NCI-H2171 (cell line): ENCODE measurements around the gene RRBP1.
A peak's percentile ranks its signal among the peaks of the same experiment; 100 is the strongest.

ENCODE experiments used
- DNase-seq: peaks from one replicate; lab custom pipeline; 2025; lab: John Stamatoyannopoulos, UW

Gene RRBP1

DNA sequence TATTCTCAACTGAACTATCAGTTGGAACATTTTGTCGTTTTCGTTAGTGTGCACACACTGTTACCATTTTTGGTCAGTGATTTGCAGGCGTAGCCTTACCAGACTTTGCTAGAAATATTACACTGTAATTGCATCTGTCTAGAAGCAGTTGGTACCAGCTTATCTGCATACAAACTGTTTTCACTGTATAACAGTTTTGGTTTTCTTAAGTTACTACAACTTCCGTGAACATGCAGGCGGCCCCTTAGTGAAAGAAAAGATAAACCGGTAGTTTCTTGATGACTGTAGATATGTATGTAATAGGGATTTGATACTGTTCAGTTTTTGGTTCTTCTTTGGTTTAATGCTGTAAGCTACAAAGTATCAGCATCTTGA, 110.9 kb downstream of the RRBP1 start:
- DNase-seq: no peak

DNA sequence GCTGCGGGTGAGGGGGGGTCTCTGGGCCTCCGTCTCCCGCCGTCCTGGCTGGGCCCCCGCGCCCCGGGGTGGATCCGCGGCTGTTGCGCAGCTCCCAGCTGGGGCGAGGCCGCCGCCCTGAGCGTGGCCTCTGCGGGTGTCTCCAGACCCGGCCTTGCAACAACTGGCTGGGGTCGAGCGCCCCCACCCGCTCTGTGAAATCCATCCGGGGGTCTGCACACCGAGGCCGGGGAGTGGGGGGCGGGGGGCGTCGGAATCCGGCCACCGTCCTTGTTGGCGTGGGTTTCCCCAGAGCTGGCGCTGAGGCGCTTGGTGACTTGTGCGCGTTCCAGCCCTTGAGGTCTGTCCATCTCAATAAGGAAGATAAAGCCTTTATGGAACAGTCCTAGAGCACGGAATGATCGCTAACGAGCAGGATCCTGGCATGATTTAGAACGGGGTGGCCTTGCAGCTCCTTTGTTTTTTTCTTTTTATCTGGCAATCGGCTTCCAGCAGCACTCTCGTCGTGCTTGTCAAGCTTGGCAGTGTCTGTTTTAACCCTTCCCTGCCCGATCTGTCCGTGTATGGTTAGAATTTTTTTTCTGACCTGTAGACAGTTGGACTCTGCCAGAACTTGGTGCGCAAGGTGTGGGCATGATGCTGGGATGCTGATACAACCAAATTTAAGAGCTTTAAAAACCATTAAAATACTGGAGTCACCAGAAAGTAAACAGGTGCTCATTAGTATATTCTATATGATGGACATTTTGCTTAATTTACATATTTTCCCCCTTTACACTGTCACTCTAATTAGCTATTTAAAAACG, 111.5 kb downstream of the RRBP1 start:
- peak; percentile 41 for DNase-seq

DNA sequence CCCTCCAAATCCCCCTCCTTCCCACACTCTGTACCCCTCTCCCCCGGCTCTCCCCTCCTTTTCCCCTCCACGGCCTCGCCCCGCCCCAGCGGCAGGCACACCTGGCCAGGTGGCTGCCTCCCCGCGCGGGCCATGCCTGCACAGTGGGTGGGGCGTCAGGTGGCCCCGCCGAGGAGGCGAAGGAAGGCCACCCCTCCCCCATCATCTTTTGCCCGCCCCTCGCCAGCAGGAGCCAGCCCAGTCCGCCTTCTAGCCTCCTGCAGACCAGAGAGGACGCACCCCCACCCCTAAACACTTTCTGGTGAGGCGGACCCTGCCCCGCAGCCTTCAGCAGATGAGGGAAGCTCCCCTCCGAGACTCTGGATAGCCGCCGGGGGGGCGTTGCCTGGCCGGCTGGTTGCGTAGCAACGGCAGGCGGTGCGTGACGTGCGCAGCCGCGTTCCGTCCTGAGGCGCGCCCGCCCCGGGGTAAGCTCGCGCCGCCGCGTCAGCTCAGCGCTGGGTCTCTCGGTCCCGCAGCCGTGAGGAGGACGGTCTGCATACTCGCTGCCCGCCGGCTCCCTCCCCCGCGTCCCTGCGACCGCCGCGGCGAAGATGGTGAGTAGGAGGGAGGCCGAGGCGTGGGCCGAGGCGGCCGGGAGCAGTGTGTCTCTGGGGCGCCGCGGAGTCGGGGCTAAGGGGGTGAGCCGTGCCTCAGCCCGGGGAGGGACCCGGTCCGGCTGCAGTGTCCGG, 112.3 kb downstream of the RRBP1 start, which contains the start of gene DSTN:
Gene DSTN, plus strand, starts transcription at position 460 of the 731 bp plus-strand sequence. Its CDS starts 134 bp downstream, at position 594.
- peak; percentile 99 for DNase-seq

DNA sequence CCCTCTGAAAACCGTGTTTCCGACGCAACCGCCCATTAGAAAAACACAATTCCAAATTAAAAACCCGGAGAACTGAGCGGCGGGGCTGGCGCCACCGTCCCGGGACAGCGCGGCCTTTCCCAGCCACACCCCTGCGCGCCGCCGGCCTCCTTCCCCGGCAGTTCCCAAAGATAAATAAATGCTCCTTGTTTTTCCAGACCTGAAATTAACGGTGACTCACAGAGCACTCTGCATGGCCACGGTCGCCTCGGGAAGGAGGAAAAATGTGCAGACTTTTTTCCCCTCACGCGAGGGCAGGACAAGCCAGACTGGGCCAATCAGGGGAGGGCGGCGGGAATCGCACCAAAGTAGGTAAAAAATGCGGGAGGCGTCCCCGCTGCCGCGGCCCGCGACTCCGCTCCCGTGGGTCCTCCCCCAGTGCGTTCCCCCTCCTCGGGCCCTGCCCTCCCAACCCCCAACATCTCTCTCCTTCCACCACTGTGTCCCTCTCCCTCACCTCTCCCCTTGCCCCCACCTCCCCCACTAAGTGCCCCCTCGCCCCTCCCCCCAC, 113.0 kb downstream of the RRBP1 start:
- peak; percentile 90 for DNase-seq

DNA sequence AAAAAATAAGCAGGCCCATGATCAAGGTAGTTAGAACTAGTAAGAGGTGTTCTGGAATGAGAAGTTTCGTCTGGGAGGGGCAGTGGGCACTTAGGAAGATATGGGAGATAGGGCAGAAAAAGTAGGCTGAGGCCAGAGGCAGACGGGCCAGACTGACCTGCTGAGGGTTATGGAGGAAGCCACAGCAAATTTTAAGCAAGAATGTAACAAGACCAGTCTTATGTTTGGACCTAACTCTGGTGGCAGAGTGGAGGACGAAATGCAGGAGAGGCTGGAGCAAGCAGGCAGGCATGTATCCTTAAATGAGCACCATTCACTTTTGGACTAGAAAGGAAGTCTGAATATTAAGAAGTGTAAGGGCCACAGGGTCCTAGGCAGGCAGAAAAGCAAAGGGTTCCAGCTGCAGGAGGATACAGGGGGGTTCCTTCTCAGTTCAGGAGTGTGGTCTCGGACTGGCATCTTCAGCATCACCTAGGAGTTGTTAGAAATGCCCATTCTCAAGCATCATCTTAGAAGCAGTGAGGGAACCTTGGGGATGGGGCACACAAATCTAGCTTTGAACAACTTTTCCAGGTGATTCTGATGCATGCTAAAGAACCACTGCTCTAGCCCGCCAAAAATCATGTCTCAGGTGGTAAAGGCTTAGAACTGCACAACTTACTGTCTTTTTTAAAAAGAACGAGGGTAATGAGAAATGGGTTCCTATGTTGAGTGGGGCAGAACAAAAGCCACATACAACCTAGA, 113.8 kb downstream of the RRBP1 start:
- no peak for DNase-seq

DNA sequence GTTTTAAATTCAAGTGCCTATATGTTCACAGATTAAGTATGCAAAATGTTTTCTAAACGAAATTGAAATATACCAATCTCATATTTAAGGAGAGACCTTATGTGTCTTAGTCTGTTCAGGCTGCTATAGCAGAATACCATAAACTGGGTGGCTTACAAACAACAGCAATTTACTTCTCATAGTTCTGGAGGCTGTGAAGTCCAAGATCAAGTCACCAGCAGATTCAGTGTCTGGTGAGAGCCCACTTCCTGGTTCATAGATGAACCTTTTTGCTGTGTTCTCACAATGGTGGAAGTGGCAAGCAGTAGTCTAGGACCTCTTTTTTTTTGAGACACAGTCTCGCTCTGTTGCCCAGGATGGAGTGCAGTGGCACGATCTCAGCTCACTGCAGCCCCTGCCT, 115.7 kb downstream of the RRBP1 start:
- DNase-seq: no peak

DNA sequence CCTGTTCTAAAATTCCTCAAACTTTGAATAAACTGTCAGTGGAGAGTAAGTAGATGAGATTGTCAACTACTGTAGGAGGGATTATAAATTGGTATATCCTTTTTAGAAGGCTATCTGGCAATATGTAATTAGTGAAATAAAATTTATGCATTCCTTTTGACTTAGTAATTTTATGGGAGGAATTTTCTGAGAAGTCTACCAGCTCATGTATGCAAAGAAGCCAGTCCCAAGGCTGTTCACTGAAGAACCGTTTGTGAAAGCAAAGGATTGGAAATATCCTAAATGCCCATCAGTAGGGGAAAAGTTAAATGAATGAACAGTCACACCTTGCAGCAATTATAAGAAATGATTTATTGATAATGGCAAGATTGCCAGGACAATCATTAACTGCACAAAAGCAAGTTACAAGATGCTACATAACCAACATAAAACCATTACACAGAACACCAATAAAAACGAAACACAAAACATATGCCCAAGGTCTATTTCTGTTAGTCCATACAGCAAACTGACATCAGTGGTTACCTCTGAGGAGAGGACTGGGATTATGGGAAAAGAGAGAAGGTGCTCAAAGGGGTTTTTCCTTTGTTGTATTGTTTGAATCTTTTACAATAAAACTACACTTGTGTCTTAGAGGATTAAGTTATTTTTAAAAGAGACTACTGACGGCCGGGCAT, 116.7 kb downstream of the RRBP1 start:
- DNase-seq: no peak
